Stimulated activated CD8-positive, alpha-beta memory T cell treated with anti-CD3 and anti-CD28 coated beads, Interleukin-7, amount 100 ng/mL, for 48 hours (primary cell): ENCODE measurements around the gene PLBD2.
"Not testable (repeated sequence)": the region's sequence is repeated elsewhere in the genome, so short reads cannot be mapped to it uniquely, and the experiment has no call there.

Source experiments
- DNase-seq, 2 donors: peaks; one replicate each; pipeline ENCODE4 v3.0.0-alpha.2; 2020; ENCODE audit warnings: low read depth in 1 of 2; ENCODE audit errors: extremely low read depth in 1 of 2

PLBD2 gene

GRCh38 chr12:113333877-113334785 lies 24.3 kb upstream of the PLBD2 start:
- DNase-seq = no peak

DNA sequence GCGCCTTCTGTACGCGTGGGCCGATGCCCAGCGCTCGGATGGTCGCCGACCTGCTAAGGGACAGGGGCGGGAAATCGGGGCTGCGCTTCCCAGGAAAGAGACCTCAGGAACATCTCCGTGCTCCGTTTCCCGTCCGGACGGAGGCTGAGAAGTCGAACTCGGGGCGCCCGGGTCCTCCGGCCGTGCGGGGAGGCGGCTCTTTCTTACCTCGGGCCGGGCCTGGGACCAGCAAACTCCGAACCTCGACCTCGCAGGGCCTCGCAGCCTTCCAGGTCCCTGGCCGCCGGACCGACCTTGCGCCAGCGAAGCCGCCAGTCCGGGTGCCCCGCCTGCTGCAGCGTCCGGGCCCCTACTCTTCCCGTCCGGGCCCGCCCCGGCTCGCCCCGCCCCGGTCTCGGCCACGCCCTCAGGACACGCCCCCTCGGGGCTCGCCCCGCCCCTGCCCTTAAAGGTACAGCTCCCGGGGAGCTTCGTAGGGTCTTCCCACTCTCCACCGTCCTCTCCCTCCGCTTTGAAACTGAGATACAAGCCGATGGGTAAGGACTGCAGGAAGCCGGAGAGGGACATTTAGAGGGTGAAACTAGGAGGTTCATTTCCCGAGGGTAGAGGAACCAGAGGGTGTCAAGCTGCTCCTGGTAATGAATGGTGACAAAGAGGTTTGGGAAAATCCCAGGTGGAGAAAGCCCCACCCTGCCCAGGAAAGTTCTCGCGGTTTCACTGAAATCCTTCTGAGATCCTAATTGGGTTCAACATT lies 23.4 kb upstream of the PLBD2 start, which contains the start of gene SLC8B1:
TSS of gene SLC8B1 (minus strand) at position 324 of the 754 bp plus-strand sequence. CDS start 2,231 bp downstream, outside the sequence.
- DNase-seq = peak; percentile 70 to 77

GRCh38 chr12:113339540-113339939 lies 18.8 kb upstream of the PLBD2 start:
- no peak for DNase-seq

DNA sequence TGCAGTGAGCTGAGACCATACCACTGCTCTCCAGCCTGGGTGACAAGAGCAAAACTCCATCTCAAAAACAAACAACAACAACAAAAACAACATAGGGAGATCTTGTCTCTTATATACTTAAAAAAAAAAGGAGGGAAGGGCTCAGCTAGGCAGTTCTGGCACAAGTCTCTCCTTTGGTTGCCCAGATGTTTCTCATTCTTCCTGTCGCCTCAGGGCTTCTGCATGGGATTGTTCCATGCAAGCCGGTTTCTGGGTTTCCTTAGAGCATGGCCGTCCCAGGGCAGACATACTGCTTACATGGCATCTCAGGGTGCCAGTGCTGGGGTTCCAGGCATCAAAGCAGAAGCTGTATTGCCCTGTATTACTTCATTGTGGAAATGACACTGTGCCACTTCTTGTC lies 18.3 kb upstream of the PLBD2 start:
- no peak for DNase-seq

DNA sequence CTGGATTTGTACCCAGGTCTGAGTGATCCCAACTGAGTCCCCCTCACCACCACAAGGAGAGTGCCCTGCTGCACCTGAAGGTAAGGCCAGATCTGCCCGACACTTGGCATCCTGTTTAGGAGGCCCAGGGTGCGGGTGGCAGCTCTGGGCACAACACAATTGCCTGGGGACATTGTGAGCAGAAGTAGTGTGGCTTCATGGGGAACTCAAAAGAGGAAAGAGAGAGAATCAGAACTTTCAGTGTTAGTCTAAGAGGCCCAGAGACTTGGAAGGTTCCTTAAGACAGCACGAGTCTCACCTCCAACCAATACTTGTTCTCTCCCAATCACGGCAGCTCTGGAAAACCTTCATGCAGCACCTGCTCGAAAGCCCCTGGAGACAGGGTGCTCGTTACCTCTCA lies 16.9 kb upstream of the PLBD2 start:
- no peak for DNase-seq

GRCh38 chr12:113345318-113345717 lies 13.1 kb upstream of the PLBD2 start:
- DNase-seq = no peak

- no peak for DNase-seq
These were observed 12.0 kb upstream of the PLBD2 start for GRCh38 chr12:113346353-113346752.

GRCh38 chr12:113347107-113347506 lies 11.3 kb upstream of the PLBD2 start:
- DNase-seq = no peak

- no peak for DNase-seq
These were observed 10.5 kb upstream of the PLBD2 start for GRCh38 chr12:113347892-113348291.

DNA sequence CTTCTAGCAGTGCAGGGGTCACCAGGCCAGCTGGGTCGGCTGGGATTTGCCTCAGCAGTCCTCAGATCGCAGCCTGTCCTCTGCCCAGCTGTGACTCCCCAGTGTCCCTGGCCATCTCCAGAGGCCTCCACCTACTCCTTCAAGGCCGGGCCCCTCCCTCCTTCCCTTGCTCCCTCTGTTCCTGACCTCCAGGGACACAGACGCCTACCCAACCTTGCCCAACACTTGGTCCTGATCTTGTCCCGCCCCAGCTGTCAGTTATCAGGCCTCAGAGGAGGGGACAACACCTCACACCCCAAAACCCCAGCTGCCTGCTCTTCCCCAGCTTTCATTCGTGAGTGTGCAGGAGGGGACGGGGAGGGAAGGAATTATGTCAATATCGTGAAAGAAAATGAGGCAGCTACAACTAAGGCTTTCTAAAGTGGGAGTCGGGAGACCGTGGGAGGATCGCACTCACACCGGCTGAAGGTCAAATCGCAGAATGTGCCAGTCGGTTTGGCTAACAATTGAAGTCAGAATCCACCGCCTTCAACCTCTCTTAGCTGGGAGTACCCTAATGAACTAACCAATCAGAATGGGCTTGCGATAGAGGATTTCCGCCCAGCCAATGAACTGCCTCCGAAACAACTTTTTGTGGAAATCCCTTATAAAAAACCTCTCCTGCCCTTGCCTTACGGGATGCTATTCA lies 9.4 kb upstream of the PLBD2 start:
- DNase-seq = no peak

DNA sequence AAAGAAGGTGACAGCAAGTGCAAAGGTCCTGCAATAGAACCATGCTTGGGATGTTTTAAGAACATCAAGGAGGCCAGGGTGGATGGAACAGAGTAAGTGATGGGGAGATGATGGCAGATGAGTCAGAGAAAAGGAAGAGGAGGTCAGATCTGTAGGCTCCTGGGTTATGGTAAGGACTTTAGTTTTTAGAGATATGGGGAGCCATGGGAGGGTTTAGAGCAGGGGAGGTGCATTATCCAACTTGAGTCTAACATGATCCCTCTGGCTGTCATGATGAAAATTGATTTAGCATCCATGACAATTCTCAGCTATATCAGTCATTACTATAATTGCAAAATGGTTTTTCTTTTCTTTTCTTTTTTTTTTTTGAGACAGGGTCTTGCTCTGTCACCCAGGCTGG lies 7.3 kb upstream of the PLBD2 start:
- DNase-seq = no peak

GRCh38 chr12:113354192-113354591 lies 4.2 kb upstream of the PLBD2 start:
- not testable (repeated sequence) for DNase-seq

DNA sequence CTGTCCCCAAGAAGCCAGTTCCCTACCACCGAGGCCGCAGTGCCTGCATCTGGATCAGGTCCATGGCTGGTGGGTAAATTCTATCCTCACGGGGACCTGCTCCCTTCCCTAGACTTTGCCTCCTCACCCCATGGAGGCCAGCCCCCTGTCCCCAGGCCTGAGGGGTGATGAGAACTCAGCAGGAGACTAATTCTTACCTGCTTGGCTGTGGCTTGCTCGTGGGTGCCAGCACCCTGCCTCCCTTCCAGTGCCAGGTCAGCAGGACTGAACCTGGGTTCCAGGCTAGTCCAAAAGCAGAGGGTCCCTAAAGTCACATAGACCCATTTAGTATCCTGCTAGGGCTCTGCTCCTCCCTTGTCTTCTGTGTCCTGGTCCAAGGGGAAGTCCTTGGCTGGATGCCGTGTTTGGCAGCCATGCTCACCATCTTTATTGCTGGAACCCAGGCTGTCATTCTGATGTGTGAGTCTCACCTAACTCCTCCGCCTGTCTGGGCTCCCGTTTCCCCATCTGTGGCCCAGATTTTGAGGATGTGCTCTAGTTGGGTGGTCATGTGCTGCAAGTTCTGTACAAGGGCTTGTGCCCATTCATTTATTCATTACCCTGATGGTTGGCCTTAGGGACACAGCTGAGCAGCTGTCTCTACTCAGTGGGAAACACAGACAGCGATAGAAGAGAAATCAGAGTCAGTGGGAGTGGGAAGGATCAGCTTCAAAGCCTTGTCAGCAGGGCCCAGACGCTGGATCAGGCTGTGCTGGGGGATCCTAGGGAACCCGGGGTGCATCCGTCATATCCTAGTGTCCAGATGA lies 949 bp downstream of the PLBD2 start:
- DNase-seq = no peak

- no peak for DNase-seq
These were observed 1.8 kb downstream of the PLBD2 start for GRCh38 chr12:113359939-113360748.

GRCh38 chr12:113361574-113362370 lies 3.4 kb downstream of the PLBD2 start:
- no peak for DNase-seq

DNA sequence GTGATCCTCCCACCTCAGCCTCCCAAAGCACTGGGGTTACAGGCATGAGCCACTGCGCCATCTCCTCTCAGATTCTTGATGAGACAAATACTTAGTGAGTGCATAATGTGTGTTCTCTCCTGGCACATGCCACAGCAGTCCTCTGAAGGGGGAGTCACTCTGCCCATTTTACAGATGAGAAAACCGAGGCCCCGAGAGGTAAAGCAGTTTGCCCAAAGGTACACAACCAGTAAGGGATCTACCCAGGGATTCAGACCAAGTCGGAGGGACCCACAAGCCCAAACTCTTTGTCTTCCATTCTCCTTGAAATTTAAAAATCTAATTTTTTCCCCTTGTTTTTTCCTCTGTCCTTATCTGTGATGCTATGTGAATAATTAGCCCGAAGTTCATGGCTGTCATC lies 6.3 kb downstream of the PLBD2 start:
- DNase-seq = no peak

DNA sequence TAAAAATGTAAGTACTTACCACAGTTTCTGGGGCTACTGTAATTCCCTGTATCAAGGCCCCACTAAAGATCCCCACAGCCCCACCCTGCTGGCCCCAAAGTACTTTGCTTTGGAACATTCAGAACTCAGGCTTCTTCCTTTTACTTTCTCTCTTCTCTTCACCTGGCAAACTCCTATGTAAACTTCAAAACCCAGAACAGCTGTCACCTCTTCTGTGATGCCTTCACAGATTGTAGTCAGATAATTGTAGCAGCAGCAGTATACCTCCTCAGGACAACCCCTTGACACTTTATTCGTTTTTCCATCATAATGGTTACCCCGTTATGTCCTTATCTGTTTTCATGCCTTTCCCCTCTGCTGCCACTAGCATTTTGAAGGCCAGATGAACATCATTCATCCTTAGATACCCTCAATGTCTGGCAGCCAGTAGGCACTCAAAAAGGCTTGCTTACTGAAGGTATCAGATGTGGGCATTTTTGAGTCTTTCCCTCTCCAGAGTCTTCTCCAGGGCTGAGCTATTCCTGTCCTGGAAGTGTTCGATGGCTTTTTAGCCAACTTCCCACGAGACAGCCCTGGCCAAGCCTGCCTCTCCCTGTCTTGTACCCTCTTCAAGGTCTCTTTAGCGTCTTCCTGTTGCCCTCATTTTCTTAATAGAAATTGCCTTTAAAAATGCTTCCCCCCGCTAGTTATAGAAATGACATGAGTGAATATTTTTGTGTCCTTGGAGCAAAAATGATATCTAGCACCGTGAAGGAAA lies 7.4 kb downstream of the PLBD2 start:
- DNase-seq = no peak

DNA sequence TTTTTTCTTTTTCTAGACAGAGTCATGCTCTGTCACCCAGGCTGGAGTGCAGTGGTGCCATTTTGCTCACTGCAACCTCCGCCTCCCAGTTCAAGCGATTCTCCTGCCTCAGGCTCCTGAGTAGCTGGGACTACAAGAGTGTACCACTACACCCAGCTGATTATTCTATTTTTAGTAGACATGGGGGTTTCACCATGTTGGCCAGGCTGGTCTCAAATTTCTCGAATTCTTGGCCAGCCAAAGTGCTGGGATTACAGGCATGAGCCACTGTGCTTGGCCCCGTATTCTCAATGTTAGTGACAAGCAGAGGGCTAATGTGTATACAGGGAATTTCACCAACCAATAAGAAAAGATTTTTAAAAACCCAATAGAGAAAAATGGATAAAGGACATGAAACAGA lies 8.4 kb downstream of the PLBD2 start:
- no peak for DNase-seq
